Neuron (in vitro differentiated cells): Measurements from ENCODE around the gene C1orf159.
"Not testable (repeated sequence)": the region's sequence is repeated elsewhere in the genome, so short reads cannot be mapped to it uniquely, and the experiment has no call there.

ENCODE experiments used
- H2AFZ ChIP-seq: one replicate; pipeline ENCODE4 v1.6.1; 2013; ENCODE audit warnings: low read depth, mild to moderate bottlenecking, inconsistent platforms, low read length, moderate library complexity
- H3K27me3 ChIP-seq: one replicate; pipeline ENCODE4 v1.6.1; 2013; ENCODE audit warnings: low read length; ENCODE audit not compliant: insufficient read depth
- H3K36me3 ChIP-seq: one replicate; pipeline ENCODE4 v1.6.1; 2013; ENCODE audit warnings: low read length; ENCODE audit not compliant: insufficient read depth
- H3K4me1 ChIP-seq: one replicate; pipeline ENCODE4 v1.6.1; 2013; ENCODE audit warnings: low read length; ENCODE audit not compliant: insufficient read depth
- H3K4me3 ChIP-seq: 2 replicates; pipeline ENCODE4 v1.5.1; 2013; ENCODE audit warnings: mild to moderate bottlenecking, low read length, moderate library complexity
- H3K9me3 ChIP-seq: one replicate; pipeline ENCODE4 v1.6.1; 2013; ENCODE audit warnings: low read length

C1orf159 gene

DNA sequence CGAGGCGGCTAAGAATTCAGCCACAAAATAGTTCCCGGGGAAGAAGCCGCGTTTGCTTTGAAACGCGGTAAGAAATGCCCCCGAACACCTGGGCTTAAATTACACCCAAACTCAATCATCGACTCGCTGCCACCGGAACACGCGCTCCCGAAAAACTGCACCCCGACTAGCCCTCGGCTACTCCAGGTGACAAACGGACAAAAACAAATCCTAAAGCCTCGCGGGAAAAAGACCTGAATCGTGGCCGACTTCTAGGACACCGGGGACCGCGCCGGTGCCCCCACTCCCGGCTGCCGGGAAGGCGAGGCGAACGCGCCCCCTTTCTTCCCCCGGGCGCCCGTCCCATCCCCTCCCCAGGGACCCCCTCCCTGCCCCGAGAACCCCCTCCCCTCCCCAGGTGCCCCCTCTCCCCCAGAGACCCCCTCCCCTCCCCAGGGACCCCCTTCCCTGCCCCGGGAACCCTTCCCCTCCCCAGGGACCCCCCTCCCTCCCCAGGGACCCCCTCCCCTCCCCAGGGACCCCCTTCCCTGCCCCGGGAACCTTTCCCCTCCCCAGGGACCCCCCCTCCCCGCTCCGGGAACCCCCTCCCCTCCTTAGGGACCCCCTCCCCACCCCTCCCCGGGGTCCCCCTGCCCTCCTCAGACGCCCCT is 628 bp downstream of the C1orf159 start:
- H3K4me1 ChIP-seq: peaks cover 9% of the 10 kb centered on the region
- H3K4me3 ChIP-seq: peak overlapping the region; percentile 82
- H3K9me3 ChIP-seq: peaks cover 17% of the 10 kb centered on the region
- peaks cover 12% of the 10 kb centered on the region for H3K36me3 ChIP-seq
- H2AFZ ChIP-seq: no peak overlapping the region
- H3K27me3 ChIP-seq: peaks cover 24% of the 10 kb centered on the region

- Histone ChIP-seq H3K4me3 (peak overlapping the region; percentile 43), H3K4me1 (peaks cover 9% of the 10 kb centered on the region), H3K36me3 (peaks cover 12% of the 10 kb centered on the region), H3K9me3 (peaks cover 17% of the 10 kb centered on the region), H3K27me3 (peaks cover 23% of the 10 kb centered on the region), H2AFZ (no peak overlapping the region)
Observed at GRCh38 chr1:1114431-1114830, 1.5 kb downstream of the C1orf159 start.

DNA sequence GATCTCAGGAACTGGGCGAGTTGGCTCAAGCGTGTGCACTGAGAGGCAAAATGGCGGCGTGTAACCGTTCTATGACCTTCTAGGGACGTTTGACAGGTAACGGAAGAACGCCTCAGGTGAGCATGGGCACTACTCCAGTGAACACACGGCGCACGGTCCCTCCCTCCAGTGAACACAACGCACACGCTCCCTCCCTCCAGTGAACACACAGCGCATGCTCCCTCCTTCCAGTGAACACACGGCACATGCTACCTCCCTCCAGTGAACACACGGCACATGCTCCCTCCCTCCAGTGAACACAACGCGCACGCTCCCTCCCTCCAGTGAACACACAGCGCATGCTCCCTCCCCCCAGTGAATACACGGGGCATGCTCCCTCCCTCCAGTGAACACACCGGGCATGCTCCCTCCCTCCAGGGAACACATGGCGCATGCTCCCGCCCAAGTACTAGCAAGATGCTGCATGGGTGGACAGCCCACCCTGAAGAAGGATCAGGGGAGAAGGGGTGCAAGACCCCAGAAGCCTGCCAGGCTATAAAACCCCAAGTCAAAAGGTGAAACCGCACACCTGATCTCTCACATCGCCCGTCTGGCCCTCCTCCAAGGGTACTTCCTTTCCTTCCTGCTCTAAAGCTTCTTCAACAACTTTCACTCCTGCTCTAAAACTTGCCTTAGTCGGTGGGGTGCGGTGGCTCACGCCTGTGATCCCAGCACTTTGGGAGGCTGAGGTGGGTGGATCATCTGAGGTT is 3.5 kb downstream of the C1orf159 start:
- peaks cover 18% of the 10 kb centered on the region for H3K9me3 ChIP-seq
- H3K4me3 ChIP-seq: no peak overlapping the region

GRCh38 chr1:1111516-1112236 is 4.2 kb downstream of the C1orf159 start:
- Histone ChIP-seq H3K4me1 (peaks cover 7% of the 10 kb centered on the region), H3K27me3 (no peaks in the 10 kb centered on the region), H3K9me3 (peaks cover 18% of the 10 kb centered on the region), H3K36me3 (peaks cover 12% of the 10 kb centered on the region), H2AFZ (no peak overlapping the region), H3K4me3 (no peak overlapping the region)

More for the DNA sequence above, 3.5 kb downstream of the C1orf159 start:
- H3K4me1 ChIP-seq: peaks cover 9% of the 10 kb centered on the region
- peaks cover 3% of the 10 kb centered on the region for H3K27me3 ChIP-seq
- H3K36me3 ChIP-seq: peaks cover 12% of the 10 kb centered on the region
- H2AFZ ChIP-seq: no peak overlapping the region

DNA sequence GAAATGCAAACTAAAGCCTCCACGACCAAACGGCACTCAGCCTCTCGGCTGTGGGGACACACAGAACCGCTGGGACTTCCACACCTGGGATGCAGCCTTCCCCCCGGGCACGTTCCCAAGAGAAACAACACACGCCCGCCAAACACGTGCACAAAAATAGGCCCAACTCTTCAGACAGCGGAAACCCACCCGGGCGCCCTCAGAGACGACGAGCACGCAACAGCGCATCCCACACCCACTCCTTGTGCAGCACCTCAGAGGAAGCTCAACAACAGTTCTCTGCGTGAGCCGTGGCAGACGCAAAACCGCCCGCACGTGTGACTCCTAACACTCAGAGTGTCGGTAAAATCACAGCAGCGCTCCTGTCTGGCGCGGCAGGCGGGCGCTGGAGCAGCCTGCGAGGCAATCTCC is 5.3 kb downstream of the C1orf159 start:
- Histone ChIP-seq H3K9me3 (peaks cover 22% of the 10 kb centered on the region), H3K4me1 (peaks cover 7% of the 10 kb centered on the region), H3K36me3 (peaks cover 12% of the 10 kb centered on the region), H2AFZ (no peak overlapping the region), H3K27me3 (no peaks in the 10 kb centered on the region), H3K4me3 (no peak overlapping the region)

DNA sequence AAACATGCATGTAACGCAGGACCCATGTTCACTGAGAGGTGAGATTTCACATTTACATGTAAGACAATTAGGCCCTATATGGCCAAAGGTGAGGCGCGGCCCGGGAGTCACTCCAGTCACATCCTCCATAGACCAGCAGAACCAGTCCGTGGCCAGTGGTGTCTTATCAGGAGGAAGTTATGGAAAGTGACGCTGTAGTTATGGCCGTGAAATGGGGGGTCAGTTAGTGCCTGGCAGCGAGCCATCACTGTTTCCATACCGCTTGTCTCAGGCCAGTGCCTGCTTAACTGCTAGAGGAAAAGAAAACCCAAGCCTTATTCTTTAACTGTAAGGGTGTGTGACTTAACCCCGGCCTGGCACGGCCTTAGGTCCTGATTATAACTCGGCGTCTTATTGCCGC is 6.1 kb downstream of the C1orf159 start:
- no peak overlapping the region for H2AFZ ChIP-seq
- H3K27me3 ChIP-seq: no peaks in the 10 kb centered on the region
- H3K36me3 ChIP-seq: peaks cover 12% of the 10 kb centered on the region
- peaks cover 22% of the 10 kb centered on the region for H3K9me3 ChIP-seq
- H3K4me1 ChIP-seq: peaks cover 3% of the 10 kb centered on the region
- no peak overlapping the region for H3K4me3 ChIP-seq

DNA sequence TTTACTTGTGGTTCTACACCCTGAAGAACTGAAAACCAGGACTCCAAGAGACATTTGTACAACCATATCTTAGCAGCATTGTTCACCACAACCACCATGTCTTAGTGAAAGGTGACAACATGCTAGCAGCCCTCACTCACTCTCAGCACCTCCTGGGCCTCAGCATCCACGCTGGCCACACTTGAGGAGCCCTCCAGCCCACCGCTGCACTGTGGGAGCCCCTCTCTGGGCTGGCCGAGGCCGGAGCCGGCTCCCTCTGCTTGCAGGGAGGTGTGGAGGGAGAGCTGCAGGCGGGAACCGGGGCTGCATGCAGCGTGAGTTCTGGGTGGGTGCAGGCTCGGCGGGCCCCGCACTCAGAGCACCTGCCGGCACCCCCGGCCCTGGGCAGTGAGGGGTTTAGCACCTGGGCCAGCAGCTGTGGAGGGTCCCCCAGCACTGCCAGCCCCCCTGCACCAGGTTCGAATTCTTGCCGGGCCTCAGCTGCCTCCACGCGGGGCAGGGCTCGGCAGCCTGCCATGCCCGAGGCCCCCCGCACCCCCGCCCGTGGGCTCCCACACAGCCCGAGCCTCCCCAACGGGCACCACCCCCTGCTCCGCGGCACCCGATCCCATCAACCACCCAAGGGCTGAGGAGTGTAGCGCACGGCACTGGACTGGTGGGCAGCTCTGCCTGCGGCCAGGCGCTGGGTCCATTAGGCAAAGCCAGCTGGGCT is 9.2 kb downstream of the C1orf159 start:
- Histone ChIP-seq H3K36me3 (peaks cover 4% of the 10 kb centered on the region), H3K4me3 (no peak overlapping the region), H3K9me3 (peaks cover 5% of the 10 kb centered on the region), H3K27me3 (no peaks in the 10 kb centered on the region), H3K4me1 (no peaks in the 10 kb centered on the region), H2AFZ (no peak overlapping the region)

DNA sequence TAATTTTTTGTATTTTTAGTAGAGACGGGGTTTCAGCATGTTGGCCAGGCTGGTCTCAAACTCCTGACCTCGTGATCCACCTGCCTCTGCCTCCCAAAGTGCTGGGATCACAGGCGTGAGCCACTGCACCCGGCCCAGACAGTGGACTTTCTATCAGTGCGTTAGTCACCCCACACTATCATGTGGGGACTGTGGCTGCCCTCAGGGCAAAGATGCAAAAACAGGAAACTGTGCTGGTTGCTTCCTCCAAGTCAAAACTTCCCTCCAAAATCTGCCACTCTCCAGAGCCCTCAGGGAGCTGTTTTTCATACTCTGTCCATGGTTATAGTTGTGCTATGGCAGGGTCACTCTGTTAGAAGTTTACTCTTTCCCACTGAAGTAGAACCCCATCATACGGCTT is 11.7 kb downstream of the C1orf159 start:
- not testable (repeated sequence) for H3K36me3 ChIP-seq, H3K9me3 ChIP-seq, H3K4me1 ChIP-seq, H3K27me3 ChIP-seq, H3K4me3 ChIP-seq, H2AFZ ChIP-seq

DNA sequence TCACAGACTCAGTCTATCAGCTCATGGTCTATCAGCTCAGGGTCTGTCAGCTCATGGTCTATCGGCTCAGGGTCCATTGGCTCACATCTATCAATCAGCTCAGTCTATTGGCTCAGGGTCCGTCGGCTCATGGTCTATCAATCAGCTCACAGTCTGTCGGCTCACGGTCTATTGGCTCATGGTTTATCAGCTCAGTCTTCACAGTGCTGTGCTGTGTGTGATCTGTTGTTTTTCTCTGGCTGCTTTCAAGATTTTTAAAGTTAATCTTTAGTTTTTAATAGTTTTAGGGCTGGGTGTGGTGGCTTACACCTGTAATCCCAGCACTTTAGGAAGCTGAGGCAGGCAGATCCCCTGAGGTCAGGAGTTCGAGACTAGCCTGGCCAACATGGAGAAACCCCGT is 14.4 kb downstream of the C1orf159 start:
- Histone ChIP-seq H3K9me3 (peaks cover 4% of the 10 kb centered on the region), H3K4me3 (no peak overlapping the region), H2AFZ (no peak overlapping the region), H3K4me1 (no peaks in the 10 kb centered on the region), H3K36me3 (no peaks in the 10 kb centered on the region), H3K27me3 (no peaks in the 10 kb centered on the region)

DNA sequence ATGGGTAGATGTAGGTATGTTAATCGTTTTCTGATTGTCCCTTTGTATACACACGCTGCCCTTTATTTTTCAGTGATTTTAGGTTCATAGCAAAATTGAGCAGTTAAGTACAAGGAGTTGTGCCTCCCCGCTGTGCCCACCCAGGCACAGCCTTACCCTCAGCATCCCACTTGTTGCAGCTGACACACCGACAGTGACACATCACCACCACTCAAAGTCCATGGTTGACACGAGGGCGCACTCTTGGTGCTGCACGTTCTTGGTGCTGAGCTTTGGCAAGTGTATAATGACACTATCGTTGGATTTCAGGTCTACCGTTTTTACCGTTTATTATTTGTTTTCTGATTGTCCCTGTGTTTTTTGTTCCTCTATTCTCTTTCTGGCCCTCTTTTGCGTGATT is 15.6 kb downstream of the C1orf159 start:
- Histone ChIP-seq H2AFZ (no peak overlapping the region), H3K4me3 (no peak overlapping the region), H3K9me3 (peaks cover 3% of the 10 kb centered on the region), H3K27me3 (no peaks in the 10 kb centered on the region), H3K36me3 (no peaks in the 10 kb centered on the region), H3K4me1 (no peaks in the 10 kb centered on the region)

DNA sequence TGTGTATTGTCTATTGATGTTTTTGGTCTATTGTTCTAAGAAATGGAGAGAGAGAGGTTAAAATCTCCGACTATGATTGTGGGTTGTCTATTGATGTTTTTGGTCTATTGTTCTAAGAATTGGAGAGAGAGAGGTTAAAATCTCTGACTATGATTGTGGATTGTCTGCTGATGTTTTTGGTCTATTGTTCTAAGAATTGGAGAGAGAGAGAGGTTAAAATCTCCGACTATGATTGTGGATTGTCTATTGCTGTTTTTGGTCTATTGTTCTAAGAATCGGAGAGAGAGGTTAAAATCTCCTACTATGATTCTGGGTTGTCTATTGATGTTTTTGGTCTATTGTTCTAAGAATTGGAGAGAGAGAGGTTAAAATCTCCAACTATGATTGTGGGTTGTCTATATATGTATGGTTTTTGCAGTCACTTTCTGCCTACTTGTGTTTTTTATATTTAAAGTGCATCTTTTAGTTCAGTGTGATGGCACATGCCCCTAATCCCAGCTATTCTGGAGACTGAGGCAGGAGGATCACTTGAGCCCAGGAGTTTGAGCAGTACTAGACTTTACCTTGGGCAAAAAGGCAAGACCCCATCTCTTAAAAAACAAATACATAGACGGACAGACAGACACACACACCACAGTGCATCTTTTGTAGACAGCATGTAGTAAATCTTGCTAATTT is 16.2 kb downstream of the C1orf159 start:
- H3K27me3 ChIP-seq: no peaks in the 10 kb centered on the region
- H3K4me1 ChIP-seq: no peaks in the 10 kb centered on the region
- H3K4me3 ChIP-seq: no peak overlapping the region
- no peaks in the 10 kb centered on the region for H3K36me3 ChIP-seq
- H2AFZ ChIP-seq: no peak overlapping the region
- peaks cover 3% of the 10 kb centered on the region for H3K9me3 ChIP-seq

DNA sequence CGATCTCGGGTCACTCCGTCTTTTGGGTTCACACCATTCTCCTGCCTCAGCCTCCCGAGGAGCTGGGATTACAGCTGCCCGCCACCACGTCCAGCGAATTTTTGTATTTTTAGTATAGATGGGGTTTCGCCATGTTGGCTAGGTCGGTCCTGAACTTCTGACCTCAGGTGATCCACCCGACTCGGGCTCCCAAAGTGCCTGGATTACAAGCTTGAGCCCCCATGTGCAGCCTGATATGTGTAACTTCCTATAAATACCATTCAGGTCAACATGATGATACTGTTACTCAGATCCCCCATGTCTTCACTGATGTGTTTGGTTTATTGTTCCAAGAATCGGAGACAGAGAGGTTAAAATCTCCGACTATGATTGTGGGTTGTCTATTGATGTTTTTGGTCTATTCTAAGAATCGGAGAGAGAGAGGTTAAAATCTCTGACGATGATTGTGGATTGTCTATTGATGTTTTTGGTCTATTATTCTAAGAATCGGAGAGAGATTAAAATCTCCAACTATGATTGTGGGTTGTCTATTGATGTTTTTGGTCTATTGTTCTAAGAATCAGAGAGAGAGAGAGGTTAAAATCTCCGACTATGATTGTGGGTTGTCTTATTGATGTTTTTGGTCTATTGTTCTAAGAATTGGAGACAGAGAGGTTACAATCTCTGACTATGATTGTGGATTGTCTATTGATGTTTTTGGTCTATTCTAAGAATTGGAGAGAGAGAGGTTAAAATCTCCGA is 17.0 kb downstream of the C1orf159 start:
- H3K27me3 ChIP-seq: no peaks in the 10 kb centered on the region
- H3K9me3 ChIP-seq: peaks cover 3% of the 10 kb centered on the region
- no peaks in the 10 kb centered on the region for H3K4me1 ChIP-seq
- no peak overlapping the region for H2AFZ ChIP-seq
- H3K36me3 ChIP-seq: no peaks in the 10 kb centered on the region
- H3K4me3 ChIP-seq: no peak overlapping the region
